C4-2B (cell line): ENCODE data around the gene TRAPPC1.

Experiments used
- ZFX ChIP-seq: fragments of 450-650 bp; IDR thresholded peaks from 2 replicates; pipeline ENCODE4 v1.6.1; 2017
- TF ChIP-seq, protein P1 (sequence below): fragments of 450-650 bp; conservative IDR thresholded peaks from 2 replicates; pipeline ENCODE4 v1.5.1; 2017; ENCODE audit warnings: mild to moderate bottlenecking

DNA sequence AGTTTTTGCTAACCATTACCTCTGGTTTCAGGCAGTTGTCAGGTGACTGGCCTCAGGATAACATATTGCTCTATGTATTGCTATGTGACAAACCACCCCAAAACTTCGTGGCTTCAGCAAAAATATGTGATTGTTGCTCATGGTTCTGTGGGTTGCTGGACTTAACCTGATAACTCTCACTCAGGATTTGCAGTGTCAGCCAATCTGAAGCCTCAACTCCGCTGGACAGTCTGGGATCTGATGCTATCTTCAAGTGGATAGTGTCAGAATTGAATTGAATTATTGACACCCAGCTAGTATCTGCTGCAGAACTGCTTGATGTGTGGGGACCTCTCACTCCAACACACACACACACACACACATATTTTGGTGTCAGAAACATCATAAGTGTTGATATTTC lies 36.0 kb upstream of the TRAPPC1 start:
- TF ChIP-seq, protein P1, sequence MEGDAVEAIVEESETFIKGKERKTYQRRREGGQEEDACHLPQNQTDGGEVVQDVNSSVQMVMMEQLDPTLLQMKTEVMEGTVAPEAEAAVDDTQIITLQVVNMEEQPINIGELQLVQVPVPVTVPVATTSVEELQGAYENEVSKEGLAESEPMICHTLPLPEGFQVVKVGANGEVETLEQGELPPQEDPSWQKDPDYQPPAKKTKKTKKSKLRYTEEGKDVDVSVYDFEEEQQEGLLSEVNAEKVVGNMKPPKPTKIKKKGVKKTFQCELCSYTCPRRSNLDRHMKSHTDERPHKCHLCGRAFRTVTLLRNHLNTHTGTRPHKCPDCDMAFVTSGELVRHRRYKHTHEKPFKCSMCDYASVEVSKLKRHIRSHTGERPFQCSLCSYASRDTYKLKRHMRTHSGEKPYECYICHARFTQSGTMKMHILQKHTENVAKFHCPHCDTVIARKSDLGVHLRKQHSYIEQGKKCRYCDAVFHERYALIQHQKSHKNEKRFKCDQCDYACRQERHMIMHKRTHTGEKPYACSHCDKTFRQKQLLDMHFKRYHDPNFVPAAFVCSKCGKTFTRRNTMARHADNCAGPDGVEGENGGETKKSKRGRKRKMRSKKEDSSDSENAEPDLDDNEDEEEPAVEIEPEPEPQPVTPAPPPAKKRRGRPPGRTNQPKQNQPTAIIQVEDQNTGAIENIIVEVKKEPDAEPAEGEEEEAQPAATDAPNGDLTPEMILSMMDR: no peak
- no peak for TF ChIP-seq ZFX
